HG02973 (cell line): ENCODE measurements around the gene MIPEP.

Experiments used
- ATAC-seq: cut with Tn5 transposase; IDR thresholded peaks from one replicate; pipeline ENCODE4 v1.9.1; 2021; ENCODE audit warnings: moderate library complexity; ENCODE audit not compliant: unreplicated experiment

The MIPEP gene

DNA sequence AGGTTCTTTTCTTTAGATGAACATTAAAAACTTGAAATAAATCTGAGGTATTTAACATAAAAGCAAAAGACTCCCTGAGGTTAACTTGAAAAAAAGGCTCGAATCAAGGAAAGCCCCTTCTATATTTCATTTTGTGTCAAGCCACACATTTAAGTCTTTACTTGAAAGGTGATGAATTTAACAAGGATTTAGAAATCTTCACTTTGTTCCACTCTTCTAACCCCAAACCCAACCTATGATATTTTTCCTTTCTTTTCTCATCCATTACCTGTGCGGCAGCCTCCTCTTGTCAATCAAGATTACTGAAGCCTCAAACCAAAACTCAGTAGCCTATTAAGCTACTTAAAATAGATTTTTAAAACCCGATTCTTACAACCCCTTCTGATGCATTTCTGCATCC is 33.8 kb downstream of the MIPEP start:
- ATAC-seq, result no peak

DNA sequence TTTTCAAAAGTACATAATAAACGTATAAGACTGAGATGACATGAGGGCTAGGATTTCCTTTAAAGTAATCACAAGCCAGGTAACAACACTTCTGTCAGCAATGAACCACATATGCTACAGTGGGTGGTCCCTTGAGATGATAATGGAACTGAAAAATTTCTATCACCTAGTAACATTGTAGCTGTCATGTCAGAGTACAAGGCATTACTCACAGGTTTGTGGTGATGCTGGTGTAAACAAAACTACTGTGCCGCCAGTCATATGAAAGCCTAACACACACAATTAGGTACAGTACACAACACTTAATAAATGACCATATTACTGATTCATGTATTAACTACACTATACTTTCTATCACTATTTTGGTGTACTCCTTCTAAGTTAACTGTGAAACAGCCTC is 36.8 kb downstream of the MIPEP start:
- ATAC-seq, result no peak

DNA sequence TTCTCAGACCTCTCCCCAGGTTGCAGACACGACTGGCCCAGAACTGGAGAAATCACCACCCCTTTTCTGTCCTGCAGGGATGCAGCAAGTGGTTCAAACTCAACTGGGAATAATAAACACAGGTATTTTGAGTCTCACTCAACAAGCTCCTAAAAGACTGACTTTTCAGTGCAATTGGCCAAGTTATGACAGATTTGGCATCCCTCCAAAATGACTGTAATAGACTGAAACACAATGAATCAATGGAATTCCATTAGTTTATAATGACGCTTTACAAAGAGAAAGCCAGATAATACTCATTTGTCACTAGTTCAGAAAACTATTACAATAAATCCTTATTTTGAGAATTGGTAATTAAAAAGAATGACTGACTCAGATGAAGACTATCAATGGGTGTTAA is 38.1 kb downstream of the MIPEP start:
- no peak for ATAC-seq

DNA sequence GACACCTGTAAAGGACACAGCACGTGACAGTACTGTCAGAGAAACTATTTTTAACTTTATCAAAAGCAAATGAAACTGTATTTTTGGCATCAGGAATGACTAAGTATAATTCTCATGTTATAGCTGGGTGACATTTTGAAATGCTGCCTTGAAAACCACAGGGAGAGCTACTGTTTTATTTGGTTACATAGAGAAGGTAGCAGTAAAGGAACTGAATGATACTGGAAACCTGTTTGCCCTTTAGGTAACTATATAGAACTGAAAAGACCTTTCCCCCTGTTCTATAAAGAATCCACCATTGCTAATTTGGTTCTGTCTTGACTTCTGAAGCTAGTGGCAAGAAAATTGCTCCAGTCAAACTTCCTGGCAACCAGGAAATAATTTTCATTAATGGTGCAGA is 39.1 kb downstream of the MIPEP start:
- ATAC-seq, result no peak

DNA sequence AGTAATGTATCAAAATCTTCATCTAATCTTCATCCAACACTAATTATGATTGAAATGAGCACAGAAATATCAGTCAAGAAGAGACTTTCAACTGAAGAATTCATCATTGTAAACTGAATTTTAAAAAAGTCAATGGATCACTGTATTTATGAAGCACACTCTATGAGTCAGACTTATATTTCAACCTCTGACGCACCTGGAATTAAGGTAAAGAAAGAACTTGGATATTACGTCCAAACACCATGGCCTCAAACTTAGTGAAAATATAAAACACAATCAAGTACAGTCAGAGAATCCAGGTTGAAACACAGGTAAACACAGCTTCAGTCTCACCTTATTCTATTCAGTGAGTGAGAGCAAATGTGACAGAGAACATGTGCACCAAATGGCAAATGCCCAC is 39.5 kb downstream of the MIPEP start:
- ATAC-seq, result no peak

DNA sequence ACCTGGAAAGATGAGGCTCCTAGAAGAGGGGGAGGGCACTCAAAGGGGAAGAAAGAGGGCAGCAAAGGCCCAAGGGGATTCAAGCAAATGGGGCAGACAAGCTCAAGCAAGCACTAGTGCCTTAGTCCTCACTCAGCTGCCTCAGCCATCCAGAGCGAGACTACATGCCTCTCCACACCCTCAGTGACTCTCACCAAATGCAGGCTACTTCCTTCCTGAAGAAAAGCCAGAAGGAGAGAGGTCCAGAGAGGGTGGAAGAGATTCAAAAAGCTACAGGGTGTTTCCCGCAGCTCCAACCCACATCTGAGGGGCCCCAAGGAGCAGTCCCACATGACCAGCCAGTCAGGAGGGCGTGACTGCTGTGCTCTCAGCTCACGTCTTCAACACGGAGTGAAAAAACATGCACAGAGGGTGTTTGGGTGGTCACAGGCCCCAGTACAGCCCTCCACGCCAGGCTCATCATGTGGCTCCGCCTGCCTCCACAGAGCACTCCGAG is 40.5 kb downstream of the MIPEP start:
- no peak for ATAC-seq

DNA sequence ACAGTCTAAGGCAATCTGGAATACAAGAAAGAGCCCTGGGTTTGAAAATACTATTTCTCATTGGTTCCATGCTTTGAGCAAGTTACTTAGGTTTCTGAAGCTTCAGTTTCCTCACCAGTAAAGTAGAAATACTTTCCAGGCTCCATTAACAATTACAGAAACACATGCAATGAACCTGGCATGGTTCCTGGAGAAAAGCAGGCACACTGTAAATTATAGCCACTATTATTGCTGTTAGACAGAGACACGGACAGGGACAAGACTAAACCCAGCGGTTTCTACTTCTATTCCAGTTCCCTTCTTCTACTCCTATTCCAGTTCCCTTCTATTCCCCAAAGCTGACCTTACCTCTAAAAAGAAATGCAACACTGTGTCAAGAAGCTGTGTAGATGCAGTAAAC is 41.2 kb downstream of the MIPEP start:
- no peak for ATAC-seq

DNA sequence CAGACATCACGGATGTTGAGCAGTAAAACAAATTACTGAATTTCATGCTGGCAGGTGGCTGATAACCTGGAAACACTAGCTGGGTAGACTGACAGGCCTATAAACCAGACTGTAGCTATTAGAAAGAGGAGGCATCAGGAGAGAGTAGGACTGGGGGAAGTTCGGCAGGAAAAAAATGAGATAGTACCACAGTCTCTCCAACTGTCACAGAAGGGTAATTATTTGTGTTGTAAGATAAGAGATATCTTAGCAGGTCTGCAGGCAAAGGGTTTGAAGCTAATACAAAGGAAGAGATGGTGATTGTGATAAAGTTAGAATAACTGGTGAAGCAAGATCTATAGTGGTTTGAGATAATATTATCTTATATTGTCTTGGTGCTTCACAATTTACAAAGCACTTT is 41.7 kb downstream of the MIPEP start:
- no peak for ATAC-seq

DNA sequence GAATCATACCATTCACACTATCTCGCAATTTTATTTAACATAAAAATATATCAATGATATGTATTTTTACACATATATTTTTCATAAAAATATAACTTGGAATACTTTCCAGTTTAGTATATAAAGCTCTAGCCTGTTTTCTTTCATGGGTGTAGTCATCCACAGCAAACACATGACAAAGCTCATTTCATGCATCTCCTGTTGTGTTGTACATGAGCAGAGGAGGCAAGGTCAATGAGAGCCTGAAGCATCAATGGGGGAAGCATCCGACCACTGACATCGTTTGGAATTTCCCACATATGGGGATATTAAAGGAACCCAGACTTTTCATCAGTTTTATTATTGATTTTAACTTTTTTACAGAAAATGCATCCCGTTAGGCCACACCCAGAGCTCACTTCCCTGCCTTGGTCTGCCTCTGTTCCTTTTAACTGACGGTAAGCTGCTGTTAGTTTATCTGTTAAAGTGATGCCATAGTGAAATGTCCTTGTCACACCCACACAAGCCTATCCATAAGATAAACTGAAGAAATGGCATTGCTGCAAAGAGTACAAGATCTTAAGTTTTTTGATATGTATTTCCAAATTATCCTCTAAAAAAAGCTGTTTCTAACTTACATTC is 44.0 kb downstream of the MIPEP start:
- ATAC-seq, result no peak

DNA sequence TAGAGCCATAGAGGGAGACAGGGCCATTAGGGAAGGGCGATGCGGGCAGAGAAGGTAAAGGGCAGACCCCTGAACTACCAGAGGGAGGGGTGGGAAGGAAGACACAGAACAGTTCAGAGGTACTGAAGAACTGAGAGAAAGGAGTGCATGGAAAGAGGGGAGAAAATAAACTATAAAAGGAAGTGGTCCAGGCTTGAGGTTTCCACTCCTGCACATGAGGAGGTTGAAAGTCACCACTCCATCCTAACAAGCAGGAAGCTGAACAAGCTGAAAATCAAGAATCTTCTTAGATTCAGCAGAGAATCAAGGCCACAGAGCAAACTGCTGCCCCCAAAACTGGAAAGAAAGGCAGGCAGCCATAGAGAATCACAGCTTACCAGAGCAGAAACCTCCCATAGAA is 45.1 kb downstream of the MIPEP start:
- no peak for ATAC-seq

DNA sequence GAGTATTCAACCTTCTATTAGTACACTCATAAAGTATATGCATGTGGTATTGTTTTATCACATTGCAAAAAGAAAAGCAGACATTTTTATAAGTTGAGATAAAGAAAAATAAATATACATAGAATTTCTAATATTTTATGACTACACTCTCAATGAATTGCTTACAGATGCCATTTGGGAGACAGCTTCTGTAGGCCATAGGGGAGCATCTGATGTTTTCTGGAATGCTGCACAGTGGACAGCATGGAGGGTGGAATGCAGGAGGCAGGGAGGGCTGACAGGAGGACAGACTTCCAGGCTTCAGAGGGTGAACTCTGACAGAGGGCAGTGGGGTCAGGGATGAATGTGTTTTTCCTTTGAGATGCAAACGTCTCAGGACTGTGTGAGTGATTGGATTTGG is 45.8 kb downstream of the MIPEP start:
- no peak for ATAC-seq

DNA sequence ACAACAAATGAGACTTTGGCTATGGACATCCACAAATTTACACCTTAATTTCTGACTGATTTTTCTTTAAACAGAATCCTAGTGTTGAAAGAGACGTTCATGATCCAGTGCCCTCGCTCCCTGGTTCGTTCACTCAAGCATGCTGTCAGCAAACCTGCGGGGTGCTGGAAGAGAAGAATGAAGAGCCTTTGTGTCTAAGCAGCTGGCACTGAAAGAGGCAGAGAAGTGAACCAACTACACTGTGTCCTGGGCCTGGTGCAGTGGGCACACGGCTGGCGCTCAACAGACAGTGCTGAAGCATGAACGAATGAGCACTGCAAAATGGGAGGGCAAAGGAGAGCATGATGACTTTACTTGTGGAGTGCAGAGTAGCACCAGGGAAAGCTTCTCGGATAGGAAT is 46.8 kb downstream of the MIPEP start:
- ATAC-seq, result no peak

DNA sequence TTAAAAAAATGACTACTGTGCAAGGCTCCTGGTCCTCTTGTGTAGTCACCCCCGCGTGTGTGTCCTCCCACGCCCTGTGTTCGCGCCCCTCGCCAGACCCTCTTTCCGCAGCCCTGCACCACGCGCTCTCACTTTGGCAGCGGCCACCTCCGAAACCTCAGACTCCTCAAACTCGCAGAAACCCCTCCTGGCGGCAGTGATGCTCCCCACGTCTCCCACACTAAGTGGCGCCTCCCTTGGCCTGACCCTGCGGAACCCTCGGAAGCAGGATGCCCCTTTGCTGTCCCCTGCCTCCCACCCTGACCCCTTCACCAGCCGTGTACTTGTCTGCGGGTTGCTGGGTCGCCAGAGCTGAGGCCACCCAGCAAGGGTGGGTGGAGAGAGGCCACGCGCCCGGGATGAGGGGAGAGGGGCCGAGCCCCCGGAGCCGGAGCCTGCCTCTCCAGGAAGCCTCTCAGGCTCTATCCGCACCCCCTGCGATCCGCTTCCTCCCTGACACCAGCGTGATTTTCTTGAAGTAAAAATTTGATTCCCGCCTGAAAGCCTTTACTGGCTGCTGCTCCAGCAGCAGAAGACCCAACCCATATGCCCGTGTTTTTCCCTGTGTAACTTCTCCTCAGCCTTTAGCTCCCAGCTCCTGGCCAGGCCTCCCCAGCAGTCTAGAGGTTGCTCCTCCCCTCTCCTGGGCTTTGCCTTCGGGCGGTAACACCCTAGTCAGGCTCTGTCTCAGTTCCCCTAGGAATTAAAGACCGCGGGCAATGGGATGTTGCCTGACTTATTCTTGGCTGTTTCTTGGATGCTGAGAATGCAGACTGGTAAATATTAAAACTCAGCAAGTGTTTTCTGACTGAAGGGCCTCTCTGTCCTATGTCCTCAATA is 55.2 kb downstream of the MIPEP start:
- ATAC-seq, result no peak

DNA sequence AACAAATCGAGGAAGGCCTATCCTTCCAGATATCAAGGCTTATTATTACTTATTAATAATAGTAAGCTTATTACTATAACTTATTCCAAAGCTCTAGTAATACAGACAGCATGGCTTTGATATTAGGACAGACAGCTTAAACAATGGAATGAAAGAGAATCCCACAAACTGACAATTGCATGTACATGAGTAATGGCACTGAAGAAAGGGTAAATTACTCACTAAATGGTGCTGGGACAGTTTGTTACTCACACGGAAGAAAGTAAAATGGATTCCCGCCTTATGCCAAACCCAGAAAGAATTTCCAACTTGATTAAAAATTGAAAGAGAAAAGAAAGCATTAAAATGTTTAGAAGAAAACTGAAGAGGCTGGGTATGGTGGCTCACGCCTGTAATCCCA is 60.3 kb downstream of the MIPEP start:
- no peak for ATAC-seq

DNA sequence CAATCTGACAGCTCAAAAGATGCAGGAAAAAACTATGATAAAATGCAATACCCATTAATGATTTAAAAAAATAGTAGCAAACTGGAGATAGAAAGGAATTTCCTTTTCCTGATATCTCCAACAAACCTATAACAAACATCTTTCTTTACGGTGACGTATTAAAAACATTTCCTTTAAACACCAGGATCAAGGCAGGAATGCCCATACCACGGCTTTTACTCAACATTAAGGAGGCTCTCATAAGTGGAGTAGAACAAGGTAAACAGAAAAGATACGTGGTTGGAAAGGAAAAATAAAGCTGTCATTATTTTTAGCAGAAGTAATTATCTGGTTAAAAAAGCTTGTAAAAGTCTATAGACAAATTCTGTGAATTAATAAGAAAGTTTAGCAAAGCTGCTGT is 61.1 kb downstream of the MIPEP start:
- no peak for ATAC-seq

DNA sequence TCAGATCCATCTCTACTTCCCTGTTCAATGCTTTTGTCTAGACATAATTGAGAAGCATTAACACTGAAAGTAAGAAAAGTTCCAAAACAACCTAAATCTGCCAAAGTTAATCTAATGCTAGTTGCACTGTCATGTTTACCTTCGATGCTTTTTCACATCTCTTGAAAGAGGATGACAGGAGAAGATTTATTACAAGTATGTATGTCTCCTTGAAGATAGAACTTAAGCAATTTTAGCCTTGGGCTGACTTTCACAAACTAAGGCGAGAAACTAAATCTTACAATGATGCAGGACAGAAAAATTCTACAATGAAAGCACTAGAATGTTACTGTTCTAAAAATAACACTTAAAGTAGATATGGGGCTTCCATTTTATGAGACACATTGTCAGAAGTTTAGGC is 64.0 kb downstream of the MIPEP start:
- ATAC-seq, result no peak

DNA sequence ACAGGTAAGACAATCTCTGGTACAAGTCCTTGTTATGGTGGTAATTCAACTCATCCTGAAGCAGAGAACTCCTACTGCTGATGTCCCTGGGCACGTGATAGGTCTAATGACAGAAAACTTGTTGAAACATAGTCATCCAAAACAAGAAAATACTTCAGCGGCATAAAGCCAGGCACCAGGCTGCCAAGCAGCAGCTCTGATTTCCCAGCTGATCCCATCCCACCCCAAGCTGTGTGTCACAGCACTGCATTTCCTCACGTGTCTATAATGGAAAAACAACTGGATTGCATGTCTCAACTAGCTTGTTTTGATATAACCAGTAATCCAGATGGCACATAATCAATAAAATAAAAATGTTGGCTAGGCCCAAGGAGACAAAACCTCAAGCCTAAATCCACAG is 64.8 kb downstream of the MIPEP start:
- ATAC-seq, result no peak

DNA sequence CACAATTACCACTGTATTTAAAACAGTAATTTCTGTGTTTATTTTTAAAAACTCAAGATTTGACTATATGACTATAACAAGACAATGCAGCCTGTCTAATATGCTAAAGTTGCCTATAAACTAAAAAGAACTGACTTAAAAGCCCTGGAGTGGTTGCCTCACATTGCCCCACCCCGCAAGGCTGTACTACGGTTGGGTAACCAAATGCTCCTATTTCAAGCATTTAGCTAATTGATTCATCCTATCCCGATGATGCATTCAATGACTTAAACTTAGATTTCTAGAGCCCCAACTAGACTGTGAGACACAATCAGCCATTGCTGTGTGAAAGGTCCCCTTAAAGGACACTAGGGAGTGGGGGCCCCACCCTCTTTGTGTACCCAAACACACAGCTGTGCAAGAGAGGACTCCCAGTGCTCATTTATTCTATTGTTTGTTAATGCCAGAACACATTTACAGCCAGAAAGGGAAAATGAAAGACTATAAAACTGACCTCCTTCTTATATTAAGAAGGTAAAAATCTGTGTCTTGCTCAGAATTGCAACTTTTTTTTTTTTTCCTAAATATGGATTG is 66.9 kb downstream of the MIPEP start:
- no peak for ATAC-seq

DNA sequence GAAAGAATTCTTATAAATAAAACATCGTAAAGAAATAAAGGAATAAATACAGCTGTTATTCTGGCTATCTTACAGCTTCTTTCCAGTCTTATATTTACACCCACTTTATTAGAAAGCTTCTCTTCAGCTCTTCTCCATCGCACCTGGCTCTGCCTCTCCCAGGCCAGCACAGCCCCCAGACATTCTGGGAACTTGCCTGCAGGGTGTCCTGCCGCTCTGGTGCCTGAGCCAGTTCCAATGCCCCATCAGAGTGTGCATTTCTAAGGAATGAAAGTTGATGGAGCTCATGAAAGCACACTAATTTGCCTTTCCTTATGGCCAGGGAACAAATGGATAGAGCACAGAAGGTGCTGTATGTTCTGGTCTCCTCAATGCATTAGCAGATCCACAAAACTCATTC is 68.7 kb downstream of the MIPEP start:
- ATAC-seq, result no peak

DNA sequence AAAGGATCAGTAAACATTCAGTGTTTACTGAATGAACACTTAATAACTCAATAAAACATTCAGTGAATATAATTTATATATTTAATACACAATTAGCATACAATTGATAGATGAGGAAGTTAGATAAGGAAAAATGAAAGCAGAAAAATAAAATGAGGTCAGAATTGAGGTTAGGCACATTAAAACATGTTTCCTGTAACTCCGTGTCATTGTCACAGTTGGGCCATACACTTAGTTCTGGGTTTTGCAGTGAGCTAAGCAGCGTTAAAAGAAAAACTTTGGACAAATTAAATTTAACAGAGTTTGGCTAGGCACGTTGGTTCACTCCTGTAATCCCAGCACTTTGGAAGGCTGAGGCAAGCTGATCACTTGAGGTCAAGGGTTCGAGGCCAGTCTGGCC is 71.4 kb downstream of the MIPEP start:
- ATAC-seq, result no peak

DNA sequence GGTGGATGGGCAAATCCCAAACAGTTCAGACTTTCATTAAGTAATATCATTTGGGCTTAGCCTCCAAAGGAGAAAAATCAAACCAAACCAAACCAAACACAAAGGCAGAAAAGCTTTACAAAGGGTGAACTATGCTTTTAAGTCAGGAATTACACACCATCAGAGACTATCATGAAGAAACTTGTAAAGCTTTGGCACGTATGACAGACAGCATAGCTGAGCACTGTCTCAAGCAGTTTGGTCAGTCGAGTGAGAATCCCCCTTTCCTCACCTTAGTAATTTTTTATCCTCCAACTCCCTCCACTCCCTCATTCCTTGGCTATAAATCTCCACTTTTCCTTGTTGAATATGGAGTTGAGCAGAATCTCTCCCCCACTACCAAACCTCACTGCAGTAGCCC is 72.1 kb downstream of the MIPEP start:
- no peak for ATAC-seq

DNA sequence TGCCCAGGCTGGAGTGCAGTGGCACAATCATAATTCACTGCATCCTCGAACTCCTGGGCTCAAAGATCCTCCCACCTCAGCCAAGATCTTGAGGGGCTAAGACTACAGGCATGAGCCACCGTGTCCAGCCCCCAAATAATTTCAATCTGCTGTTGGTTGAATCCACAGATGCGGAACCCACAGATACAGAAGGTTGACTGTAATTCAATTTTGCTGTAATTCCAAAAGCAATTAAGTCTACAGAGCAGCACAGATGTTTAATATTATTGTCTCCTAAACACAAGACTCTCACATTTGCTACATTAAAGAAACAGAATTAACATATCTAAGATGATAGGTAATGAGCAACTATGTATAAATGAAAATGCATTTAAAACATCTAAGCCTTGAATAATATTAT is 75.6 kb downstream of the MIPEP start:
- ATAC-seq, result no peak
